ENCODE results near the gene NOMO2.
"Not testable (repeated sequence)": the region's sequence is repeated elsewhere in the genome, so short reads cannot be mapped to it uniquely, and the experiment has no call there.

DNA sequence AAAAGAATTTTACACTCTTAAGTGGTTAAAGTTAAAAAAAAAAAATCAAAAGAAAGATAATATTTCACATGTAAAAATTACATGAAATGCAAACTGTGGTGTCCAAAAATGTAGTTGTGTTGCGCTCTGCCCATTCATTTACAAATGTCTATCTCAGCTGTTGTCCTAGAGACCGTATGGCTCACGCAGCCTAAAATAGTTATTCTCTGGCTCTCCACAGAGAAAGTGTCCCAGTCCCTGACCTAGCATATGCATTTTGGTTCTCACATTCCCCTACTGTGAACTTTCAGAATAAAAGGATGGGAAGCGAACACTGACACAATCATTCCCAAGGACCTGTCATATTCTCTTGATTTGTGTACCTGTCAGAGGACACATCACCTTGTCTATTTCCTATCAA lies 27.6 kb downstream of the NOMO2 start:
- not testable (repeated sequence) for TF ChIP-seq POLR2AphosphoS5, POLR2A, POU2F2 (IDR thresholded peaks at IDR 0.05; ENCODE audit: low read depth, low read length)
